GM12865 (cell line): ENCODE measurements around the gene WWP2.

ENCODE experiments used
- DNase-seq: peaks from one replicate; pipeline ENCODE4 v3.0.0; 2010; ENCODE audit warnings: low read depth
- H3K4me3 ChIP-seq: 2 replicates; pipeline ENCODE4 v1.5.1; 2011; ENCODE audit warnings: mild to moderate bottlenecking, low read depth, low read length, control low read depth
- TF ChIP-seq, protein P1 (sequence below): IDR thresholded peaks from 2 replicates; pipeline ENCODE4 v1.5.1; 2011; ENCODE audit warnings: low read length, control low read depth, low read depth, inconsistent platforms; ENCODE audit not compliant: insufficient read depth; ENCODE audit errors: missing control alignments

Gene WWP2

DNA sequence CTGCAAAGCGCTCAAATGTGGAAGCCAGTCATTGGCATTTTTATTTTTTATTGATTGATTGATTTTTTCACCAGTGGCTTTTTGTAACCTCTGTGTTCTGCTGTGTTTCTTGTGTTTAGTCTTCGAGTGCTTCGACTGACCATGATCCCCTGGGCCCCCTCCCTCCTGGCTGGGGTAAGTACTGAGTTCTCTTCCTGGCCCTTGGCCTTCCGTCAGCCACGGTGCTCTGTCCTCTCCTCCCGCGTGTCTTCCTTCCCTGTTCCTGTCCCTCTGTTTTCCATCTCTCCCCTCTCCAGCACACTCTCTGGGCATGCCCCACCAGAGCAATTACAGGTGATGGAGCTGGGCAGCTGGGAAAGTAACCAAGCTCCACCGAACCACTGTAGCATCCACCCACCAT lies 163.2 kb downstream of the WWP2 start:
- H3K4me3 ChIP-seq, result no peak overlapping the region
- no peak for DNase-seq

DNA sequence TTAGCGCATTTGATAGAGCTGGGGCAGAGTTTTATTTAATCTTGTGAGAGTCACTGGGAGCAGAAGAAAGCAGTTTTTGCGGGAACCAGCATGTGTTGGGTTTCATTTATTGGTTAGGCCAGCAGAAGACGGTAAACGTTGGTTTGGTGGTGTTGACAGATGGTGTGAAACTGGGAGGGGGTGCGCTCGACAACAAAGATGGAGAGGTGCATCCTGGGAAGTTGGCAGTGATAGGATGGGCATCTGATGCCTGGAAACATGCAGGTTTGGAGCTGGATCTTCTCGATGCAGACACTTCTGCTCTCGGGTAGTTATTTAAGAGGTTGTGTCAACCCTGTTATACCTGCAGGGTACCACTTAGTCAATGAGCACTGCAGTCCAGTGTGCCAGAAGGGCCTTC lies 164.1 kb downstream of the WWP2 start:
- no peak for DNase-seq
- TF ChIP-seq, protein P1, sequence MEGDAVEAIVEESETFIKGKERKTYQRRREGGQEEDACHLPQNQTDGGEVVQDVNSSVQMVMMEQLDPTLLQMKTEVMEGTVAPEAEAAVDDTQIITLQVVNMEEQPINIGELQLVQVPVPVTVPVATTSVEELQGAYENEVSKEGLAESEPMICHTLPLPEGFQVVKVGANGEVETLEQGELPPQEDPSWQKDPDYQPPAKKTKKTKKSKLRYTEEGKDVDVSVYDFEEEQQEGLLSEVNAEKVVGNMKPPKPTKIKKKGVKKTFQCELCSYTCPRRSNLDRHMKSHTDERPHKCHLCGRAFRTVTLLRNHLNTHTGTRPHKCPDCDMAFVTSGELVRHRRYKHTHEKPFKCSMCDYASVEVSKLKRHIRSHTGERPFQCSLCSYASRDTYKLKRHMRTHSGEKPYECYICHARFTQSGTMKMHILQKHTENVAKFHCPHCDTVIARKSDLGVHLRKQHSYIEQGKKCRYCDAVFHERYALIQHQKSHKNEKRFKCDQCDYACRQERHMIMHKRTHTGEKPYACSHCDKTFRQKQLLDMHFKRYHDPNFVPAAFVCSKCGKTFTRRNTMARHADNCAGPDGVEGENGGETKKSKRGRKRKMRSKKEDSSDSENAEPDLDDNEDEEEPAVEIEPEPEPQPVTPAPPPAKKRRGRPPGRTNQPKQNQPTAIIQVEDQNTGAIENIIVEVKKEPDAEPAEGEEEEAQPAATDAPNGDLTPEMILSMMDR, result no peak
- H3K4me3 ChIP-seq, result no peak overlapping the region

More for the DNA sequence above, 163.2 kb downstream of the WWP2 start:
- TF ChIP-seq, protein P1, result no peak

- no peak overlapping the region for H3K4me3 ChIP-seq
- DNase-seq, result no peak
- TF ChIP-seq, protein P1, result no peak
Measured at GRCh38 chr16:69927056-69927757, 165.1 kb downstream of the WWP2 start.

DNA sequence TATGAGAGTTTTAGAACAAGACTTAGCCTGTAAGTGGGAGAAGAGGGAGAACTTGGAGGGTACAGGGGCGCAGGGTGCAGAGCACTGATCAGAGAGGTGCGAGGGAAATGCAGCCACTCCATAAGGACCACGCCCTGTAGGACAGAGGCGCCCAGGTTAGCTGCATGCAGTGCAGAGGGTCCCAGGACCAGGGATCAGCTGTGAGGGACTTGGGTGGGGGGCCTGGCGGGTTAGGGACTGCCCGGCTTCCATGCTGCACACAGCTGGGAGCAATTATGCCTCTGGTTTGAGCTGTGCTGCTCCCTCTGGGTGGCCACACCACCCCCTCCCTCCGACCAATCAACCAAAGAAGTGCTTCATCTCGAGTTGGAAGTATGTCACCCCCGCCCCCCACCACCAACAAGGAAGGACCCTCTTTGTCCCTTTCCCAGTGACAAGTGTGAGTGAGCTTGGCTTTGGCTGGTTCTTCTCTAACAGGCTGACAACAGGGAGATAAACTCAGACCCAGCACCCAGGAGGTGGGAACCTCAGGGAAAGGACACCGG lies 166.8 kb downstream of the WWP2 start:
- no peak for DNase-seq

GRCh38 chr16:69929480-69929879 lies 167.3 kb downstream of the WWP2 start:
- H3K4me3 ChIP-seq, result no peak overlapping the region
- no peak for DNase-seq
- TF ChIP-seq, protein P1, result no peak

More for the DNA sequence above, 166.8 kb downstream of the WWP2 start:
- H3K4me3 ChIP-seq, result no peak overlapping the region
- TF ChIP-seq, protein P1, result no peak

- DNase-seq, result peak; percentile 64
- H3K4me3 ChIP-seq, result no peak overlapping the region
- TF ChIP-seq, protein P1, result peak; percentile 65
Measured at GRCh38 chr16:69930117-69930776, 168.1 kb downstream of the WWP2 start.

DNA sequence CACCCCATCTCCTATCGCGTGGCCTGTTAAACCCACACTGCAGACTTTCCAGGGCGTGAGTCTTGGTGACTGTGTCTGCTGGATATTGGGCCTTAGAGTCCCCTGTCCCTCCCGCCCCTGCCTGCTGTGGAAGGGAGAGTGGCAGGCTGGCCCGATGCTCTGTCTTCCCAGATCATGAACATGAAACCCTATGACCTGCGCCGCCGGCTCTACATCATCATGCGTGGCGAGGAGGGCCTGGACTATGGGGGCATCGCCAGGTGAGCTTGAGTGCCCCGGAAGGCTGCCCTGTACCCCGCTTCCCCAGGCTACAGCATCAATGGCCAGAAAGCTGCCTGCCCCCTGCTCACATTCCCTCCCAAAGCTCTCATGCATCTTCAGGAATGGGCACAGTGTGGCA lies 169.5 kb downstream of the WWP2 start:
- TF ChIP-seq, protein P1, result no peak
- no peak for DNase-seq
- H3K4me3 ChIP-seq, result no peak overlapping the region
